DOHH2 (cell line): ENCODE data around the gene EPHA8.

Source experiments
- H3F3A ChIP-seq: fragments of 200-600 bp; sonication (generic), shearing (Covaris generic); 2 replicates; pipeline ENCODE4 v1.6.0; 2016; ENCODE audit warnings: antibody characterized with exemption, mild to moderate bottlenecking; ENCODE audit not compliant: control insufficient read depth, insufficient read depth
- H3K27ac ChIP-seq: fragments of 200-600 bp; sonication (generic); 2 replicates; pipeline ENCODE4 v1.5.1; 2014; ENCODE audit warnings: low read depth, mild to moderate bottlenecking, low read length, moderate library complexity
- H3K27me3 ChIP-seq: fragments of 200-600 bp; sonication (generic); 2 replicates; pipeline ENCODE4 v1.6.1; 2014; ENCODE audit warnings: mild to moderate bottlenecking, low read length, mixed read lengths; ENCODE audit not compliant: control insufficient read depth
- H3K36me3 ChIP-seq: fragments of 200-600 bp; sonication (generic); 2 replicates; pipeline ENCODE4 v1.6.1; 2014; ENCODE audit warnings: mild to moderate bottlenecking, low read length, moderate library complexity, mixed read lengths; ENCODE audit not compliant: control insufficient read depth
- H3K4me1 ChIP-seq: fragments of 200-600 bp; sonication (generic); 2 replicates; pipeline ENCODE4 v1.6.1; 2014; ENCODE audit warnings: mild to moderate bottlenecking, low read length, mixed read lengths; ENCODE audit not compliant: control insufficient read depth
- H3K4me2 ChIP-seq: fragments of 200-600 bp; sonication (generic); 2 replicates; pipeline ENCODE4 v1.6.0; 2014; ENCODE audit warnings: mild to moderate bottlenecking, low read length, moderate library complexity
- H3K4me3 ChIP-seq: fragments of 200-600 bp; sonication (generic); 2 replicates; pipeline ENCODE4 v1.5.1; 2014; ENCODE audit warnings: mild to moderate bottlenecking, low read length, mixed read lengths
- H3K79me2 ChIP-seq: fragments of 200-600 bp; sonication (generic); 2 replicates; pipeline ENCODE4 v1.6.1; 2014; ENCODE audit warnings: mild to moderate bottlenecking, low read length, mixed read lengths; ENCODE audit not compliant: control insufficient read depth
- H3K9me2 ChIP-seq: fragments of 200-600 bp; sonication (generic); replicated peaks from 2 replicates; pipeline ENCODE4 v1.6.1; 2014; ENCODE audit warnings: mild to moderate bottlenecking, low read length, mixed read lengths; ENCODE audit not compliant: control insufficient read depth
- H3K9me3 ChIP-seq: fragments of 200-600 bp; sonication (generic); 2 replicates; pipeline ENCODE4 v1.6.1; 2014; ENCODE audit warnings: antibody characterized with exemption, low read length, mixed read lengths; ENCODE audit not compliant: control insufficient read depth, insufficient read depth
- H4K20me1 ChIP-seq: fragments of 200-600 bp; sonication (generic); 2 replicates; pipeline ENCODE4 v1.6.0; 2014; ENCODE audit warnings: low read depth, mild to moderate bottlenecking, antibody characterized with exemption, low read length, moderate library complexity; ENCODE audit not compliant: control insufficient read depth, insufficient read depth
- CTCF ChIP-seq: fragments of 200-600 bp; sonication (generic); IDR thresholded peaks from one replicate; pipeline ENCODE4 v1.5.1; 2014; ENCODE audit warnings: antibody characterized with exemption, mild to moderate bottlenecking, low read depth, low read length; ENCODE audit not compliant: poor library complexity, severe bottlenecking
- EZH2phosphoT487 ChIP-seq: fragments of 200-600 bp; sonication (generic); IDR thresholded peaks from 2 replicates; pipeline ENCODE4 v1.6.1; 2017; ENCODE audit warnings: borderline replicate concordance, mild to moderate bottlenecking, antibody characterized with exemption, low read length, moderate library complexity, mixed read lengths

Gene EPHA8

GRCh38 chr1:22531251-22531650 lies 32.0 kb upstream of the EPHA8 start:
- H3K4me2 ChIP-seq = no peak overlapping the region
- no peaks in the 10 kb centered on the region for H3K9me2 ChIP-seq
- no peaks in the 10 kb centered on the region; the same call in 1 of the 2 replicates for H3K36me3 ChIP-seq
- no peak overlapping the region for H3K4me3 ChIP-seq
- no peaks in the 10 kb centered on the region for H3F3A ChIP-seq
- no peaks in the 10 kb centered on the region for H3K9me3 ChIP-seq
- H3K27ac ChIP-seq = no peak overlapping the region
- no peaks in the 10 kb centered on the region for H3K79me2 ChIP-seq
- no peaks in the 10 kb centered on the region for H3K27me3 ChIP-seq
- H4K20me1 ChIP-seq = no peaks in the 10 kb centered on the region
- no peaks in the 10 kb centered on the region for H3K4me1 ChIP-seq
- TF ChIP-seq CTCF (no peak), EZH2phosphoT487 (no peak)

- TF ChIP-seq EZH2phosphoT487 (no peak), CTCF (no peak)
- Histone ChIP-seq H3K36me3 (no peaks in the 10 kb centered on the region), H3K27ac (no peak overlapping the region), H3K4me1 (peaks cover under 1% of the 10 kb centered on the region; the same call in 1 of the 2 replicates), H3F3A (no peaks in the 10 kb centered on the region), H3K9me2 (no peaks in the 10 kb centered on the region), H3K27me3 (no peaks in the 10 kb centered on the region), H3K79me2 (no peaks in the 10 kb centered on the region), H3K4me2 (no peak overlapping the region), H3K9me3 (no peaks in the 10 kb centered on the region), H4K20me1 (no peaks in the 10 kb centered on the region), H3K4me3 (no peak overlapping the region)
Measured at GRCh38 chr1:22533244-22533895, 29.9 kb upstream of the EPHA8 start.

GRCh38 chr1:22534951-22535350 lies 28.3 kb upstream of the EPHA8 start:
- no peaks in the 10 kb centered on the region for H3K36me3 ChIP-seq
- H3K79me2 ChIP-seq = no peaks in the 10 kb centered on the region
- H3K9me3 ChIP-seq = no peaks in the 10 kb centered on the region
- H3K4me3 ChIP-seq = no peak overlapping the region
- H3K27me3 ChIP-seq = no peaks in the 10 kb centered on the region
- H3K4me2 ChIP-seq = no peak overlapping the region
- H4K20me1 ChIP-seq = no peaks in the 10 kb centered on the region
- no peaks in the 10 kb centered on the region for H3F3A ChIP-seq
- H3K27ac ChIP-seq = no peak overlapping the region
- H3K4me1 ChIP-seq = peaks cover 16% of the 10 kb centered on the region
- H3K9me2 ChIP-seq = no peaks in the 10 kb centered on the region
- TF ChIP-seq EZH2phosphoT487 (no peak), CTCF (no peak)
